ENCODE measurements around the gene NCOA1.

The NCOA1 gene

GRCh38 chr2:24704692-24705091, 213.6 kb downstream of the NCOA1 start:
- H3K4me3 ChIP-seq (ENCODE audit: control insufficient read depth, low read depth, low read length), result no peak overlapping the region
- TF ChIP-seq CTCF (IDR thresholded peaks at IDR 0.05; ENCODE audit: control insufficient read depth, insufficient read depth, low read depth, low read length, missing control alignments), result no peak
- no peak for DNase-seq (ENCODE audit: low read depth)

GRCh38 chr2:24707143-24707542, 216.1 kb downstream of the NCOA1 start:
- no peak for DNase-seq (ENCODE audit: low read depth)
- H3K4me3 ChIP-seq (ENCODE audit: control insufficient read depth, low read depth, low read length), result no peak overlapping the region
- TF ChIP-seq CTCF (IDR thresholded peaks at IDR 0.05; ENCODE audit: control insufficient read depth, insufficient read depth, low read depth, low read length, missing control alignments), result no peak

- no peak overlapping the region for H3K4me3 ChIP-seq (ENCODE audit: control insufficient read depth, low read depth, low read length)
- DNase-seq (ENCODE audit: low read depth), result no peak
- TF ChIP-seq CTCF (IDR thresholded peaks at IDR 0.05; ENCODE audit: control insufficient read depth, insufficient read depth, low read depth, low read length, missing control alignments), result no peak
These were observed 217.6 kb downstream of the NCOA1 start for GRCh38 chr2:24708537-24709152.

GRCh38 chr2:24710806-24711205, 219.8 kb downstream of the NCOA1 start:
- no peak overlapping the region for H3K4me3 ChIP-seq (ENCODE audit: control insufficient read depth, low read depth, low read length)
- no peak for DNase-seq (ENCODE audit: low read depth)
- no peak for TF ChIP-seq CTCF (IDR thresholded peaks at IDR 0.05; ENCODE audit: control insufficient read depth, insufficient read depth, low read depth, low read length, missing control alignments)

GRCh38 chr2:24711865-24712264, 220.8 kb downstream of the NCOA1 start:
- H3K4me3 ChIP-seq (ENCODE audit: control insufficient read depth, low read depth, low read length), result no peak overlapping the region
- TF ChIP-seq CTCF (IDR thresholded peaks at IDR 0.05; ENCODE audit: control insufficient read depth, insufficient read depth, low read depth, low read length, missing control alignments), result no peak
- no peak for DNase-seq (ENCODE audit: low read depth)

- no peak overlapping the region for H3K4me3 ChIP-seq (ENCODE audit: control insufficient read depth, low read depth, low read length)
- TF ChIP-seq CTCF (IDR thresholded peaks at IDR 0.05; ENCODE audit: control insufficient read depth, insufficient read depth, low read depth, low read length, missing control alignments), result no peak
- no peak for DNase-seq (ENCODE audit: low read depth)
These were observed 221.2 kb downstream of the NCOA1 start for GRCh38 chr2:24712296-24712695.

Measured in AG09309 (cell line).